CD14-positive monocyte (primary cell): ENCODE results near the gene TMEM198. TPM values are rescaled to one million over a fixed set of nuclear protein-coding genes. Genes with fewer than 3 reads are reported as not detected.

Source experiments
- DNase-seq, 3 donors: peaks; one replicate each; pipeline ENCODE4 v3.0.0-alpha.2; 2011 to 2022
- H2AFZ ChIP-seq: 2 replicates; pipeline ENCODE4 v1.6.0; 2012; ENCODE audit warnings: mild to moderate bottlenecking, low read depth, low read length, inconsistent platforms; ENCODE audit not compliant: insufficient read depth, poor library complexity, severe bottlenecking
- H3K27ac ChIP-seq, 2 donors: 1 replicate in 1 of 2; 2 replicates in 1 of 2; pipeline ENCODE4 v1.5.1; 2012 to 2013; ENCODE audit warnings: low read length in 2 of 2, control low read depth in 1 of 2, inconsistent platforms in 1 of 2, low read depth in 1 of 2, mild to moderate bottlenecking in 1 of 2
- H3K27me3 ChIP-seq, 2 donors: one replicate each; pipeline versions ENCODE4 v1.6.0 to v1.6.1; 2011 to 2013; ENCODE audit warnings: low read length in 2 of 2; ENCODE audit not compliant: control insufficient read depth in 2 of 2, insufficient read depth in 2 of 2
- H3K36me3 ChIP-seq, 2 donors: replicated peaks in 1 of 2; 1 replicate in 1 of 2; 2 replicates in 1 of 2; pipeline versions ENCODE4 v1.5.1 to v1.6.1; 2012 to 2013; ENCODE audit warnings: low read length in 2 of 2, control low read depth in 1 of 2, inconsistent platforms in 1 of 2, mild to moderate bottlenecking in 1 of 2; ENCODE audit not compliant: insufficient read depth in 2 of 2, control insufficient read depth in 1 of 2
- H3K4me1 ChIP-seq, 2 donors: 1 replicate in 1 of 2; 2 replicates in 1 of 2; pipeline versions ENCODE4 v1.5.1 to v1.6.1; 2012 to 2013; ENCODE audit warnings: low read length in 2 of 2, control low read depth in 1 of 2, inconsistent platforms in 1 of 2, mild to moderate bottlenecking in 1 of 2, moderate library complexity in 1 of 2; ENCODE audit not compliant: insufficient read depth in 2 of 2, control insufficient read depth in 1 of 2
- H3K4me2 ChIP-seq: replicated peaks from 2 replicates; pipeline ENCODE3; 2012; ENCODE audit warnings: low read length, moderate library complexity, mild to moderate bottlenecking; ENCODE audit not compliant: poor library complexity, severe bottlenecking; ENCODE audit errors: extremely low read depth
- H3K4me3 ChIP-seq, 3 experiments: fragments of 200-600 bp in 1 of 3; sonication (generic) in 1 of 3; replicated peaks in 1 of 3; 1 replicate in 2 of 3; 2 replicates in 1 of 3; pipeline ENCODE4 v1.5.1; 2011 to 2013; ENCODE audit warnings: low read length in 3 of 3, mild to moderate bottlenecking in 3 of 3, control low read depth in 2 of 3, low read depth in 2 of 3, inconsistent platforms in 1 of 3, moderate library complexity in 1 of 3
- H3K79me2 ChIP-seq: 2 replicates; pipeline ENCODE4 v1.6.0; 2012; ENCODE audit warnings: mild to moderate bottlenecking, control low read depth, inconsistent platforms, low read length, moderate library complexity; ENCODE audit not compliant: insufficient read depth
- H3K9ac ChIP-seq: 2 replicates; pipeline ENCODE4 v1.6.0; 2017; ENCODE audit warnings: low read length, mild to moderate bottlenecking; ENCODE audit not compliant: insufficient read depth, poor library complexity, severe bottlenecking
- H3K9me3 ChIP-seq, 2 donors: replicated peaks in 1 of 2; 1 replicate in 1 of 2; 2 replicates in 1 of 2; pipeline versions ENCODE4 v1.5.1 to v1.6.1; 2012 to 2013; ENCODE audit warnings: low read length in 2 of 2, control low read depth in 1 of 2; ENCODE audit not compliant: control insufficient read depth in 1 of 2, insufficient read depth in 1 of 2
- H4K20me1 ChIP-seq: 2 replicates; pipeline ENCODE4 v1.6.0; 2012; ENCODE audit warnings: mild to moderate bottlenecking, low read length, control low read depth, moderate library complexity; ENCODE audit not compliant: insufficient read depth
- H3K27ac Mint-ChIP-seq, 7 donors: one replicate each; pipeline ENCODE4 v1.8.0; 2020; ENCODE audit warnings: mild to moderate bottlenecking in 7 of 7, mixed read lengths in 7 of 7, moderate library complexity in 6 of 7, inconsistent platforms in 2 of 7
- H3K27me3 Mint-ChIP-seq, 3 donors: one replicate each; pipeline ENCODE4 v1.8.0; 2021 to 2022; ENCODE audit warnings: low read depth in 3 of 3, mild to moderate bottlenecking in 3 of 3, mixed read lengths in 3 of 3, moderate library complexity in 3 of 3, inconsistent platforms in 1 of 3
- H3K36me3 Mint-ChIP-seq, 2 donors: one replicate each; pipeline ENCODE4 v1.8.0; 2020; ENCODE audit warnings: mixed read lengths in 2 of 2, inconsistent platforms in 1 of 2, mild to moderate bottlenecking in 1 of 2
- H3K4me1 Mint-ChIP-seq: one replicate; pipeline ENCODE4 v1.8.0; 2020; ENCODE audit warnings: mild to moderate bottlenecking, mixed read lengths
- H3K4me3 Mint-ChIP-seq, 2 donors: one replicate each; pipeline ENCODE4 v1.8.0; 2020; ENCODE audit warnings: mild to moderate bottlenecking in 2 of 2, mixed read lengths in 2 of 2, moderate library complexity in 1 of 2
- H3K9me3 Mint-ChIP-seq, 7 donors: one replicate each; pipeline ENCODE4 v1.8.0; 2020 to 2022; ENCODE audit warnings: mixed read lengths in 7 of 7, mild to moderate bottlenecking in 6 of 7, moderate library complexity in 6 of 7, inconsistent platforms in 2 of 7
- WGBS: methylation state at CpG from one replicate; pipeline ENCODE4 v1.1.5; 2013; ENCODE audit warnings: missing lambda C conversion rate; ENCODE audit not compliant: insufficient coverage; 5-methylcytosine and 5-hydroxymethylcytosine counted together
- intact Hi-C, 2 donors: fragments of 100-400 bp; cut with micrococcal nuclease; formaldehyde crosslinking; loops; one replicate each; pipeline versions ENCODE4 v1.15.0 to v1.15.1; 2023
- polyA plus RNA-seq, 3 donors: library from polyadenylated mRNA; depleted of rRNA in 1 of 3; unstranded in 2 of 3; stranded (reverse) in 1 of 3; fragments of 300-500 nt in 2 of 3; fragments of >200 nt in 1 of 3; fragmentation: Illumina TruSeq in 2 of 3; gene quantifications; 1 replicate in 2 of 3; 2 replicates in 1 of 3; pipeline ENCODE4 v1.2.3, GENCODE V29; 2012 to 2021
- TF ChIP-seq, protein P1 (sequence below): fragments of 200-600 bp; IDR thresholded peaks from one replicate; pipeline ENCODE4 v1.8.0; 2022; ENCODE audit warnings: antibody characterized with exemption, mild to moderate bottlenecking

Gene TMEM198
- polyA plus RNA-seq, 3 donors: not detected

DNA sequence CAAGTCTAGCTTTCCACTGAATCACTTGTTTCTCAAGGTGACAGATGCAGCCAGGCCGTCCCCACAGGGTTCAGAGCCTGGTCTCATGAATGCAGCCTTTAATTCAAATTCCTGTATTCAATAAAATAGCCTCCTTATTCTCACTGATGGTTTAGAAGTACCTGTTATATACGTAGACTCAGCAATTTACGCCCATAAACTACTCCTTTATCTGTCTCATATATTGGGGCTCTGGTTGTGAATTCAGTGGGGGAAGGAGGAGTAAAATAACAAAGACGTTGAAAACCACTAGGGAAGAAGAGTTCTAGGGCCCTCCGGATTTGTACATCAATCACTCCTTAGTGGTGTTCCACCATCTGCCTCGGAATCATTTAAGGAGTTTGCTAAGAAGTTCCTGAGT lies 25.8 kb downstream of the TMEM198 start:
- H3K9me3 ChIP-seq: no peaks in the 10 kb centered on the region
- no peaks in the 10 kb centered on the region for H4K20me1 ChIP-seq
- Mint-ChIP-seq H3K4me1 (peaks cover 4% of the 10 kb centered on the region), H3K4me3 (peak overlapping the region in 1 of 2 donors; percentile 81), H3K27ac (peak overlapping the region in 1 of 7 donors; percentile 18), H3K9me3 (peaks cover 0 to 7% (median 0%) of the 10 kb centered on the region in 7 donors), H3K36me3 (peaks cover 0 to 7% of the 10 kb centered on the region in 2 donors), H3K27me3 (peaks cover 38 to 53% (median 46%) of the 10 kb centered on the region in 3 donors)
- H3K79me2 ChIP-seq: no peaks in the 10 kb centered on the region
- no peak overlapping the region for H3K9ac ChIP-seq
- H3K4me2 ChIP-seq: no peak overlapping the region
- no peak overlapping the region for H3K27ac ChIP-seq
- H3K4me3 ChIP-seq: no peak overlapping the region
- TF ChIP-seq, protein P1, sequence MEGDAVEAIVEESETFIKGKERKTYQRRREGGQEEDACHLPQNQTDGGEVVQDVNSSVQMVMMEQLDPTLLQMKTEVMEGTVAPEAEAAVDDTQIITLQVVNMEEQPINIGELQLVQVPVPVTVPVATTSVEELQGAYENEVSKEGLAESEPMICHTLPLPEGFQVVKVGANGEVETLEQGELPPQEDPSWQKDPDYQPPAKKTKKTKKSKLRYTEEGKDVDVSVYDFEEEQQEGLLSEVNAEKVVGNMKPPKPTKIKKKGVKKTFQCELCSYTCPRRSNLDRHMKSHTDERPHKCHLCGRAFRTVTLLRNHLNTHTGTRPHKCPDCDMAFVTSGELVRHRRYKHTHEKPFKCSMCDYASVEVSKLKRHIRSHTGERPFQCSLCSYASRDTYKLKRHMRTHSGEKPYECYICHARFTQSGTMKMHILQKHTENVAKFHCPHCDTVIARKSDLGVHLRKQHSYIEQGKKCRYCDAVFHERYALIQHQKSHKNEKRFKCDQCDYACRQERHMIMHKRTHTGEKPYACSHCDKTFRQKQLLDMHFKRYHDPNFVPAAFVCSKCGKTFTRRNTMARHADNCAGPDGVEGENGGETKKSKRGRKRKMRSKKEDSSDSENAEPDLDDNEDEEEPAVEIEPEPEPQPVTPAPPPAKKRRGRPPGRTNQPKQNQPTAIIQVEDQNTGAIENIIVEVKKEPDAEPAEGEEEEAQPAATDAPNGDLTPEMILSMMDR: no peak
- no peak for DNase-seq
- intact Hi-C loops: no loop called here
- H3K27me3 ChIP-seq: peaks cover 23 to 43% of the 10 kb centered on the region in 2 donors
- peaks cover 0 to 15% of the 10 kb centered on the region in 2 donors for H3K4me1 ChIP-seq
- WGBS: 91% methylated on average over 4 of the region's 6 CpGs
- no peaks in the 10 kb centered on the region for H3K36me3 ChIP-seq
- H2AFZ ChIP-seq: no peak overlapping the region

DNA sequence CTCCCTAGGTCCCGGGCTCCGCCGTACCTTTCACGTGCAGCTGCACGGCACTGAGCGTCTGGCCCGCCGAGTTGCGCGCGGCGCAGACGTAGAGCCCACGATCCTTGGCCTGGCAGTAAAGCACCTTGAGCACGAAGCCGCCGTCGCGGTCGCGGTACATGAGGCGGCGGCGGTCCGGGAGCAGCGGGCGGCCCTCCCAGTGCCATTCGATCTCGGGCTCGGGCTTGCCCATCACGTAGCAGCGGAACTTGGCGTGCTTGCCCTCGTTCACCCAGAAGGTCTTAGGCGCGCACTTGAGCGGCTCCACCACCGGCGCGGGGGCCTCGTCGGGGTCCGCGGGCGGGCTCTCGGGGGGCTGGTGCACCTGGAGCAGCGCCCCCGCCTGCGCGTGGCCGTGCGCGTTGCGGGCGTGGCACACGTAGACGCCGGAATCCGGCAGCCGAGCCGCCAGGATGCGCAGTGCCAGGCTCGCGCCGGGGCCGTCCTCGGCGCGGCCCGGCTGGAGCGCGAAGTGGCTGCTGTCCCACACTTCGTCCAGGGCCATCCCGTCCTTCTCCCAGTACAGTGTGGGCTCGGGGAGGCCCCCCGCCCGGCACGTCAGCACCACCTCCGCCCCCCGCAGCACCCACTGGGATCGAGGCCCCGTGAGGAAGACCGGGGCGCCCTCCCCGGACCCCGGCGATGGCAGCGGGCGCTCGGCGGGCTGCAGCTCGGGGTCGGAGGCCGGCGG lies 26.5 kb downstream of the TMEM198 start:
- no peaks in the 10 kb centered on the region for H3K36me3 ChIP-seq
- peak overlapping the region; percentile 56 for H2AFZ ChIP-seq
- no peak overlapping the region for H3K9ac ChIP-seq
- no peaks in the 10 kb centered on the region for H4K20me1 ChIP-seq
- H3K27ac ChIP-seq: no peak overlapping the region
- peaks cover 0 to 15% of the 10 kb centered on the region in 2 donors for H3K4me1 ChIP-seq
- Mint-ChIP-seq H3K4me1 (peaks cover 5% of the 10 kb centered on the region), H3K27ac (no peak overlapping the region), H3K4me3 (peak overlapping the region; percentile 60 to 81), H3K9me3 (peaks cover 0 to 7% (median 0%) of the 10 kb centered on the region in 7 donors), H3K27me3 (peaks cover 38 to 53% (median 46%) of the 10 kb centered on the region in 3 donors), H3K36me3 (peaks cover 0 to 7% of the 10 kb centered on the region in 2 donors)
- H3K27me3 ChIP-seq: peaks cover 23 to 43% of the 10 kb centered on the region in 2 donors
- H3K9me3 ChIP-seq: no peaks in the 10 kb centered on the region
- DNase-seq: no peak
- peak overlapping the region in 1 of 3 experiments; percentile 57 for H3K4me3 ChIP-seq
- TF ChIP-seq, protein P1: no peak
- WGBS: 26% methylated on average over 95 of the region's 95 CpGs
- H3K79me2 ChIP-seq: no peaks in the 10 kb centered on the region
- peak overlapping the region; percentile 76 for H3K4me2 ChIP-seq
- intact Hi-C loops: no loop called here
